GM08714 (cell line): ENCODE data around the gene DLG2.

Experiments used
- H3K4me3 ChIP-seq: fragments of 200-500 bp; sonication (Bioruptor generic); 2 replicates; pipeline ENCODE4 v1.5.1; 2014; ENCODE audit warnings: mild to moderate bottlenecking, low read length, inconsistent platforms
- ZNF274 ChIP-seq: IDR thresholded peaks from 2 replicates; pipeline ENCODE4 v1.6.1; 2012; ENCODE audit warnings: mild to moderate bottlenecking, low read depth, low read length

The DLG2 gene

GRCh38 chr11:83648610-83649527 lies 1978.3 kb downstream of the DLG2 start:
- H3K4me3 ChIP-seq: no peak overlapping the region
- TF ChIP-seq ZNF274: no peak

GRCh38 chr11:83645561-83645960 lies 1981.6 kb downstream of the DLG2 start:
- no peak for TF ChIP-seq ZNF274
- H3K4me3 ChIP-seq: no peak overlapping the region

- no peak for TF ChIP-seq ZNF274
- H3K4me3 ChIP-seq: no peak overlapping the region
Measured at GRCh38 chr11:83643115-83643514, 1984.0 kb downstream of the DLG2 start.

- H3K4me3 ChIP-seq: no peak overlapping the region
- no peak for TF ChIP-seq ZNF274
Measured at GRCh38 chr11:83642500-83642899, 1984.6 kb downstream of the DLG2 start.

GRCh38 chr11:83641511-83641910 lies 1985.6 kb downstream of the DLG2 start:
- no peak for TF ChIP-seq ZNF274
- H3K4me3 ChIP-seq: no peak overlapping the region

GRCh38 chr11:83639995-83640758 lies 1987.0 kb downstream of the DLG2 start:
- no peak for TF ChIP-seq ZNF274
- H3K4me3 ChIP-seq: no peak overlapping the region

- no peak overlapping the region for H3K4me3 ChIP-seq
- no peak for TF ChIP-seq ZNF274
Measured at GRCh38 chr11:83635166-83635565, 1992.0 kb downstream of the DLG2 start.

GRCh38 chr11:83630211-83630610 lies 1996.9 kb downstream of the DLG2 start:
- no peak overlapping the region for H3K4me3 ChIP-seq
- TF ChIP-seq ZNF274: no peak

GRCh38 chr11:83629775-83630174 lies 1997.4 kb downstream of the DLG2 start:
- no peak overlapping the region for H3K4me3 ChIP-seq
- TF ChIP-seq ZNF274: no peak

GRCh38 chr11:83628622-83629355 lies 1998.4 kb downstream of the DLG2 start:
- H3K4me3 ChIP-seq: no peak overlapping the region
- TF ChIP-seq ZNF274: no peak

- TF ChIP-seq ZNF274: no peak
Measured at GRCh38 chr11:83625336-83625735, 2001.8 kb downstream of the DLG2 start.

GRCh38 chr11:83617671-83618070 lies 2009.5 kb downstream of the DLG2 start:
- no peak for TF ChIP-seq ZNF274
- no peak overlapping the region for H3K4me3 ChIP-seq

More at GRCh38 chr11:83625336-83625735, 2001.8 kb downstream of the DLG2 start:
- H3K4me3 ChIP-seq: no peak overlapping the region

GRCh38 chr11:83613767-83614121 lies 2013.4 kb downstream of the DLG2 start:
- 0 out of 2 replicates have a peak overlapping the region, but pooled peaks have one; percentile 19 for H3K4me3 ChIP-seq
- TF ChIP-seq ZNF274: no peak
